ENCODE measurements around the gene THSD4. TPM values are rescaled to one million over a fixed set of nuclear protein-coding genes. Genes with fewer than 3 reads are reported as not detected.

The THSD4 gene
- total RNA-seq, 1 donor: 50.9 TPM

GRCh38 chr15:71275098-71275497 lies 159.8 kb downstream of the THSD4 start:
- peak; percentile 78 for DNase-seq (ENCODE audit: low read depth)
- no peak overlapping the region for H3K4me3 ChIP-seq (ENCODE audit: low read depth, low read length)
- TF ChIP-seq CTCF (IDR thresholded peaks at IDR 0.05; ENCODE audit: insufficient read depth, low read length): no peak

GRCh38 chr15:71275566-71276335 lies 160.5 kb downstream of the THSD4 start:
- no peak overlapping the region for H3K4me3 ChIP-seq (ENCODE audit: low read depth, low read length)
- no peak for TF ChIP-seq CTCF (IDR thresholded peaks at IDR 0.05; ENCODE audit: insufficient read depth, low read length)
- DNase-seq (ENCODE audit: low read depth): no peak

- no peak for DNase-seq (ENCODE audit: low read depth)
- H3K4me3 ChIP-seq (ENCODE audit: low read depth, low read length): no peak overlapping the region
- TF ChIP-seq CTCF (IDR thresholded peaks at IDR 0.05; ENCODE audit: insufficient read depth, low read length): no peak
Measured at GRCh38 chr15:71276336-71276665, 161.0 kb downstream of the THSD4 start.

- peak; percentile 97 for DNase-seq (ENCODE audit: low read depth)
- H3K4me3 ChIP-seq (ENCODE audit: low read depth, low read length): no peak overlapping the region
- TF ChIP-seq CTCF (IDR thresholded peaks at IDR 0.05; ENCODE audit: insufficient read depth, low read length): no peak
Measured at GRCh38 chr15:71278989-71279756, 163.9 kb downstream of the THSD4 start.

- no peak for TF ChIP-seq CTCF (IDR thresholded peaks at IDR 0.05; ENCODE audit: insufficient read depth, low read length)
- no peak overlapping the region for H3K4me3 ChIP-seq (ENCODE audit: low read depth, low read length)
- peak; percentile 40 for DNase-seq (ENCODE audit: low read depth)
Measured at GRCh38 chr15:71279757-71280141, 164.5 kb downstream of the THSD4 start.

- no peak for DNase-seq (ENCODE audit: low read depth)
- no peak for TF ChIP-seq CTCF (IDR thresholded peaks at IDR 0.05; ENCODE audit: insufficient read depth, low read length)
- H3K4me3 ChIP-seq (ENCODE audit: low read depth, low read length): no peak overlapping the region
Measured at GRCh38 chr15:71280206-71280605, 164.9 kb downstream of the THSD4 start.

Data from fibroblast of the aortic adventitia (primary cell).